GM21529 (cell line): ENCODE measurements around the gene USP14.

Source experiments
- ATAC-seq: cut with Tn5 transposase; IDR thresholded peaks from one replicate; pipeline ENCODE4 v1.9.1; 2021; ENCODE audit not compliant: unreplicated experiment

Gene USP14

DNA sequence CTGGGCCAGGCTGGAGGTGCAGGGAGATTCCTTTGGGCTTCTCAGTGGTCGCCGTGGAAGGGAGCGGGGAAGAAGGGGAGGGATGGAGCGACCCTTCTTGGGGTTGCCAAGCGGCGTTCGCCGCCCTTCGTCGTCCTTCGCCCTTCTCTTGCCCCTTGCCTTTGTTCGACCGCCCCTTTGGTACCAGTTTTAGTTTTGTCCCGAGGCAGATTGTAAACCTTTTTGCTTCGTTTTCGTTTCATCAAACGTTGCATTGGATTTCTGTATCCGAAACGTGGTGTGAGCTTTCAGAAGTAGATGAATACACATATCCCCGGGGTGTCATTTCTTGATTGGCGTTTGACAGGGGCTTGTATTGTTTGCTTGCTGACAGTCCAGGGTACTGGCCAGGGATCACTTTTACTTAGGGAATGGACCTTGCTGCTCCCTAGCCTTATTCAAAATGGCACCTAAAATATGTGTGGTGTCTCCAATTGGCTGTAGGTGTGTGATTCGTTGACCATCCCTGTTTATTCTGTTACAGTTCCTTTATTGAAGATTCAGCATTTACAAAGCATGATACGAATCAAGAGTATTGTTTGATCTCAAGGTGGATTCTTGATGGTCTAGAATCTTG is 788 bp downstream of the USP14 start:
- peak; percentile 2 for ATAC-seq

- ATAC-seq, result no peak
Measured at GRCh38 chr18:159933-160332, 1.6 kb downstream of the USP14 start.

DNA sequence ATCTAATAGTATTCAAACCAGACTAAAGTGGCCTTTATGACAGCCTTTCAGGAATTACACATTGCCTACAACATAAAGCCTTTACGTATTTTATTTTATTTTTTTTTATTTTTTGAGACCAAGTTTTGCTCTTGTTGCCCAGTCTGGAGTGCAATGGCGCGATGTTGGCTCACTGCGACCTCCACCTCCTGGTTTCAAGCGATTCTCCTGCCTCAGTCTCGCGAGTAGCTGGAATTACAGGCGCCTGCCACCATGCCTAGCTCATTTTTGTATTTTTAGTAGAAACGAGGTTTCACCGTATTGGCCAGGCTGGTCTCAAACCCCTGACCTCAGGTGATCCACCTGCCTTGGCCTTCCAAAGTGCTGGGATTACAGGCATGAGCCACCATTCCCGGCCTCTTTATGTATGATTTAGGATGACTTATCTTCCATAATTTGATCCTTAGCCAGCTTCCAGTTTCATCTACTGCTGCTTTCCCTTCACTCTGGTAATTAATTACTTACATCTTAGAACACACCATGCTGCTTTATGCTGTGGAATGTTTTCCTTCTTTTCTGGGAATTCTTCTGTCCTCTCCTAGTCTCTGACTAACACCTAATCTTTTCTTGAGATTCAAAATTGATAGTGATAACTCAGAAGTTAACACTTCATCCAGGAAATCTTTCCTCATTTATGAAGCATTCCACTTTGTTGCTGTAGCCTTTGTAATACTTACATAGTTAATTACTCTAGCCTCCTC is 2.6 kb downstream of the USP14 start:
- no peak for ATAC-seq

GRCh38 chr18:172361-172760 is 14.0 kb downstream of the USP14 start:
- no peak for ATAC-seq

DNA sequence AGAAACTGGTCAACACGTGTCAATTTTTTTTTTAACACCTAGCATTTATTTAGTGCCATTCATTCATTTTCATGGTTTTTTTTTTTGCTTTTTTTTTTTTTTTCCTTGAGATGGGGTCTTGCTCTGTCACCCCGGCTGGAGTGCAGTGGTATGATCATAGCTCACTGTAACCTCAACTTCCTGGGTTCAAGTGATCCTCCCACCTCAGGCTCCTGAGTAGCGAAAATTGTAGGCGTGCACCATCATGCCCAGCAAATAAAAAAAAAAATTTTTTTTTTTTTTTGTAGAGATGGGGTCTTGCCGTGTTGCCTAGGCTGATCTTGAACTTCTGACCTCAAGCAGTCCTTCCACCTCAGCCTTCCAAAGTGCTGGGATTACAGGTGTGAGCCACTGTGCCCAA is 21.1 kb downstream of the USP14 start:
- ATAC-seq, result no peak

GRCh38 chr18:181711-182110 is 23.4 kb downstream of the USP14 start:
- ATAC-seq, result no peak

- ATAC-seq, result no peak
Measured at GRCh38 chr18:183769-184168, 25.4 kb downstream of the USP14 start.

- no peak for ATAC-seq
Measured at GRCh38 chr18:189254-189653, 30.9 kb downstream of the USP14 start.

DNA sequence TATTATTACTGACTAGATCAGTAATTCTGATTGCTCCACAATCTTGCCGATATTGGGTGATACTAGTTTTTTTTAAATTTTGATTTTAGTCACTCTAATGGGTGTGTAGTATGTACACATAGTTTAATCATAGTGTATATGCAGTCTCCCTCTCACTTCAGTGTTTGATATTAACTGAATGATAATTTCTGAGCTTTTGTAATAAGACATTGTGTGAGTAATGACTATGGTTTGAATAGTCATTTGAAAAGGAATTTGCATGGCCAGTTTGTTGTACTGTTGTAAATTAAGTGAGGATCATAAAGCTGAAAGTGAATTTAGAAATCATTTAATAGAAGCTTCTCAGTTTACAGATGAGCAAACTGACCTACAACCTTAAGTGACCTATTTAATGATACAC is 33.4 kb downstream of the USP14 start:
- ATAC-seq, result no peak

DNA sequence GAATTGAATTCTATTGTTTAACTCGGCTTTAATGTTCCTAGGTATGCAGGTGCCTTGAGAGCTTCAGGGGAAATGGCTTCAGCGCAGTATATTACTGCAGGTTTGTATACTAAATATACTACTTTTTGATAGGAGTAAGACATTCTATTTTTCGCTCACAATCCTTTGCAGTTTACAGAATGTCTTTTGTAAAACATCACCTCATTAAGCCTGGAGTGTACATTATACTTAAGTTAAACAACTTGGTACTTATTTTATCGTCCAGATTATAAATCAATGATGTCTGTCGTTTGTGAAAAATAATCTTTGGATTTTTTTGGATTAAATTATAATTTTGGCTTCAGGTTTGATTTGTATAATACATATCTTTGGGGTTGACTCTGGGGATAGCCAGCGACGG is 34.4 kb downstream of the USP14 start:
- no peak for ATAC-seq

DNA sequence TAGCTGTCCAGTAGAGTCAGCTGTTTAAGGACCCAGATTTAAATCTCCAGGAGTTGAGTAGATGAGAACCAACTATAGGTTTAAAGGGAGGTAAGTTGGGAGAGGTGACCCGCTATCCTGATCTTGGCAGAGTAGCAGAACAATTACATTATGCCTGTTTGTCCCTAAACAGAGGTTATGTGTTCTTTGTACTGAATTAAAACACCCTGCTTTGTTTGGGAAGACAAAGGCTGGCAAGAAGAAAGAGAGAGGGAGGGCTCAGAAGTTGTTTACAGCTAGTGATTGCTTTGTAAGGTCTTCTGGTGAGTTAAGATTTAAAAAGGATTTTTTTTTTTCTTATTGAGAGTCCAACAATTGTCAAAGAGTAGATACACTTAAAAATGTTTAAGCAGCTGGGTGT is 37.3 kb downstream of the USP14 start:
- no peak for ATAC-seq

DNA sequence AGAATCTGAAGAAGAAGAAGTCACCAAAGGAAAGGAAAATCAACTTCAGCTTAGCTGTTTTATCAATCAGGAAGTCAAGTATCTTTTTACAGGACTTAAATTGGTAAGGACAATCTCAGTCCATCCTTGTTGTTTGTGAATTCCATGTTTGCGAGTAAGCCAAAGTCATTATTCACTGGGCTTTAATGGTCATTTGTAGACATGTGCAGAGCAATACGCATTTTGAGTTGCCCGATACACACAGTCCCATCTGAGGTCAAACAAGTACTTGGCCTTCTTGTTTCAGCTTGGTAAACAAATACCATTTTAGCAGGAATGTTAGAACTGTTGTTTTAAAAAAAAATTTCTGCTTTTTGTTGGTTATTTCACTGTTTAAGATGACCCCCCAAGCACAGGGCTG is 40.9 kb downstream of the USP14 start:
- ATAC-seq, result no peak

DNA sequence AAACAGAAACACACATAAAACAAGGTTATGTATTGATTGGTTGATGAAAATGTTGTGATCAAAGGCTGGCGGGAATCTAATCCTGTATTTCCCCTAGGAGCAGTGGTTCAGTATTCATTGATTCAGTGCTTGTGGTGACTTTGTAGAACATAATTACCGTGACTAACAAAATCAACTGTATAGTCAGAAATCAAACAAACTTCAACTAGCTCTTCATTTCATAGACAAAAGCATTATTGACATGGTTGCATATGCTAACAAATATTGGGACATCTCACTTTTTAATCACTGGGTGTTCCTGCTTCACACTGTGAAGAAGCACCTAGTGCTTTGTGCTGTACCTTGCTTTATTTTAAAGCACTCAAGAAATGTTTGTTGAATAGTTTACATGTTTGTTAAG is 41.4 kb downstream of the USP14 start:
- ATAC-seq, result no peak

DNA sequence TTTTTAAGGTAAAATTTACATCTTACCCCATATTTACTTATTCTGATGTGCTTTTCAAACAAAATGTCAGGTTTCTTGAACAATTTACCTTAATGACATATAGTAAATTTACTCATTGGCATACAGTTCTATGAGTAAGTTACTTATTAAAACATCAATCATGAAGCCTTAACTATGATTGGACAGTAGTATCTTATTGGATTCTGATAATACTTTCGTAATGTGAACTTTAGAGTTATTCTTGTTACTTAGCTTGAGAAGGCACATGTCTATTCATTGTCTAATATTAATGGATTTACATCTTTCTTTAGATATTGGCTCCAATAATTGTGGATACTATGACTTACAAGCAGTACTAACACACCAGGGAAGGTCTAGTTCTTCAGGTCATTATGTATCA is 51.7 kb downstream of the USP14 start:
- no peak for ATAC-seq

- no peak for ATAC-seq
Measured at GRCh38 chr18:210733-211132, 52.4 kb downstream of the USP14 start.

- no peak for ATAC-seq
Measured at GRCh38 chr18:211582-211981, 53.2 kb downstream of the USP14 start.

GRCh38 chr18:212780-213179 is 54.4 kb downstream of the USP14 start:
- no peak for ATAC-seq

GRCh38 chr18:213505-213904 is 55.1 kb downstream of the USP14 start:
- ATAC-seq, result no peak

DNA sequence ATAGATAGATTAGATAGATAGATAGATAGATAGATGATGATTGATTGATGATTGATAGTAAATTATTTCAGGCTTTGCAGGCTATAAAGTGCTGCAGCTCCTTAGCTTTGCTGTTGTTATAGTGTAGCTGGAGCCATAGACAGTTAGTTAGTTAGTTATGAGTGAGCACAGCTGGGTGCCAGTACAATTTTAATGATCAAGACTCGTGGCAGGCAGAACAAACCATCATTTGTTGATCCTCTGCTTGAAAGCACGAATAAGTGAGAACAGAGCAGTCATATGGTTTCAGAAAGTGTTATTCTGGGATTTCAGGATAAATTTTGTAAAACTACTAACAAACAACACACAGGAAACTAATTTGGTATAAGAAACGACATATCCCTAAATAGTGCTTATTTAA is 55.6 kb downstream of the USP14 start:
- ATAC-seq, result no peak

GRCh38 chr18:215448-216010 is 57.2 kb downstream of the USP14 start:
- no peak for ATAC-seq

GRCh38 chr18:217532-218336 is 59.4 kb downstream of the USP14 start:
- ATAC-seq, result no peak

DNA sequence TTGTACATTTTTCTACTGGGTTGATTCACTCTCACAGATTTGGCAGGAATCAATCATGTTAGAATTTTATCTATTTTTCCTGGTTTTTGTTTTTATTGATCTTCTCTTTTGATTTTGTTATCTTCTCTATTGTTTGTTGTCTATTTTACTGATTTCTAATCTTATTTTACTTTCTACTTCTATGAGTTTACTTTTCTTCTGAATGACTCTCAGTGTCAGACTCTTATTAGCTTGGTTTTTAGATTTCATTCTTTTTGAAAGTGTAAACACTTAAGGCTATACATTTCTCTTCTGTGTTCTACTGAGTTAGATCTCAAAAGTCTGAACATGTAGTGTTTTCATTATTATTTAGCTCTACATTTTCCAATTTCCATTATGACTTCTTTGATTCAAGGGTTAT is 62.4 kb downstream of the USP14 start:
- ATAC-seq, result no peak
